ENCODE measurements around the gene ACTA1. TPM values are rescaled to one million over a fixed set of nuclear protein-coding genes. Genes with fewer than 3 reads are reported as not detected.

The ACTA1 gene
- total and polyA plus RNA-seq, 4 donors = 0.06 to 0.33 (median 0.08) TPM; not detected in 1

- Histone ChIP-seq H3K9me3 (ENCODE audit: control insufficient read depth in 4 of 4, low read length in 3 of 4) (peaks cover 0 to 2% (median 0%) of the 10 kb centered on the region in 4 donors), H3K4me3 (ENCODE audit: low read depth in 1 of 3, low read length in 3 of 3) (no peak overlapping the region), H3K27ac (ENCODE audit: low read depth in 1 of 2, low read length in 2 of 2) (no peak overlapping the region), H3K27me3 (ENCODE audit: control insufficient read depth in 4 of 4, insufficient read depth in 4 of 4, low read length in 3 of 4) (no peaks in the 10 kb centered on the region), H3K9ac (ENCODE audit: low read depth in 1 of 2, low read length in 2 of 2) (no peak overlapping the region), H3K36me3 (ENCODE audit: control insufficient read depth in 4 of 4, insufficient read depth in 3 of 4, low read depth in 1 of 4, low read length in 3 of 4) (no peaks in the 10 kb centered on the region), H3K4me1 (ENCODE audit: control insufficient read depth in 4 of 4, insufficient read depth in 4 of 4, low read length in 3 of 4) (no peaks in the 10 kb centered on the region)
- TF ChIP-seq RAD21 (IDR thresholded peaks at IDR 0.05) = no peak
- TF ChIP-seq EGR1 (IDR thresholded peaks at IDR 0.05; ENCODE audit: low read depth in 2 of 2) = no peak
- TF ChIP-seq HNF4G (IDR thresholded peaks at IDR 0.05) = no peak
- no peak for TF ChIP-seq ATF3 (IDR thresholded peaks at IDR 0.05)
- TF ChIP-seq JUND (IDR thresholded peaks at IDR 0.05) = no peak
- no peak for TF ChIP-seq MAX (IDR thresholded peaks at IDR 0.05)
- TF ChIP-seq NR2F2 (IDR thresholded peaks at IDR 0.05) = no peak
- no peak for TF ChIP-seq HNF4A (conservative IDR thresholded peaks at IDR 0.05)
- no peak for TF ChIP-seq FOXA2 (IDR thresholded peaks at IDR 0.05)
- TF ChIP-seq YY1 (IDR thresholded peaks at IDR 0.05) = no peak
- TF ChIP-seq ZBTB33 (IDR thresholded peaks at IDR 0.05) = no peak
- TF ChIP-seq CTCF (IDR thresholded peaks at IDR 0.05; ENCODE audit: low read depth, low read length, missing input control) = no peak
- no peak for TF ChIP-seq FOXA1 (IDR thresholded peaks at IDR 0.05)
- no peak for TF ChIP-seq RXRA (IDR thresholded peaks at IDR 0.05)
- no peak for TF ChIP-seq SP1 (IDR thresholded peaks at IDR 0.05)
- no peak for TF ChIP-seq TAF1 (conservative IDR thresholded peaks at IDR 0.05)
- no peak for DNase-seq (ENCODE audit: low spot score)
- 78% methylated on average over 7 of the region's 7 CpGs for WGBS
Observed at GRCh38 chr1:229388897-229389580, 44.9 kb downstream of the ACTA1 start.

- WGBS = 79% methylated on average over 8 of the region's 8 CpGs
- Histone ChIP-seq H3K4me3 (ENCODE audit: low read depth in 1 of 3, low read length in 3 of 3) (no peak overlapping the region), H3K9me3 (ENCODE audit: control insufficient read depth in 4 of 4, low read length in 3 of 4) (peaks cover 0 to 2% (median 0%) of the 10 kb centered on the region in 4 donors), H3K4me1 (ENCODE audit: control insufficient read depth in 4 of 4, insufficient read depth in 4 of 4, low read length in 3 of 4) (no peaks in the 10 kb centered on the region), H3K27me3 (ENCODE audit: control insufficient read depth in 4 of 4, insufficient read depth in 4 of 4, low read length in 3 of 4) (no peaks in the 10 kb centered on the region), H3K36me3 (ENCODE audit: control insufficient read depth in 4 of 4, insufficient read depth in 3 of 4, low read depth in 1 of 4, low read length in 3 of 4) (no peaks in the 10 kb centered on the region), H3K9ac (ENCODE audit: low read depth in 1 of 2, low read length in 2 of 2) (no peak overlapping the region), H3K27ac (ENCODE audit: low read depth in 1 of 2, low read length in 2 of 2) (no peak overlapping the region)
- TF ChIP-seq ATF3 (IDR thresholded peaks at IDR 0.05) = no peak
- no peak for DNase-seq (ENCODE audit: low spot score)
Observed at GRCh38 chr1:229385853-229386456, 47.9 kb downstream of the ACTA1 start.
